Spleen (tissue), 7 donors: Measurements from ENCODE around the gene TMEM272.

Source experiments
- POLR2A ChIP-seq, 3 donors: fragments of 450-650 bp; IDR thresholded peaks; one replicate each; pipeline ENCODE4 v1.5.1; 2017; ENCODE audit warnings: antibody characterized with exemption in 3 of 3, mild to moderate bottlenecking in 1 of 3
- POLR2AphosphoS5 ChIP-seq, 3 donors: sonication (generic); formaldehyde crosslinking; IDR thresholded peaks; one replicate each; pipeline ENCODE4 v1.5.1; 2017; ENCODE audit warnings: antibody characterized with exemption in 3 of 3
- TF ChIP-seq, protein P1 (sequence below), 11 experiments: fragments of 200-600 bp in 7 of 11; fragments of 450-650 bp in 4 of 11; sonication (generic) in 4 of 11; IDR thresholded peaks in 8 of 11; conservative IDR thresholded peaks in 3 of 11; 1 replicate in 7 of 11; 2 replicates in 4 of 11; pipeline versions ENCODE4 v1.4.0 to v1.8.0; 2016 to 2021; ENCODE audit warnings: antibody characterized with exemption in 11 of 11, inconsistent platforms in 4 of 11, mild to moderate bottlenecking in 1 of 11
- donor health status: DM: no; HTN: no; CAD: no; lungs with moderate emphysema.
- donor health status: DM: no; HTN: no; CAD: no.
- donor health status: DM: no; HTN: no; CAD: no.

DNA sequence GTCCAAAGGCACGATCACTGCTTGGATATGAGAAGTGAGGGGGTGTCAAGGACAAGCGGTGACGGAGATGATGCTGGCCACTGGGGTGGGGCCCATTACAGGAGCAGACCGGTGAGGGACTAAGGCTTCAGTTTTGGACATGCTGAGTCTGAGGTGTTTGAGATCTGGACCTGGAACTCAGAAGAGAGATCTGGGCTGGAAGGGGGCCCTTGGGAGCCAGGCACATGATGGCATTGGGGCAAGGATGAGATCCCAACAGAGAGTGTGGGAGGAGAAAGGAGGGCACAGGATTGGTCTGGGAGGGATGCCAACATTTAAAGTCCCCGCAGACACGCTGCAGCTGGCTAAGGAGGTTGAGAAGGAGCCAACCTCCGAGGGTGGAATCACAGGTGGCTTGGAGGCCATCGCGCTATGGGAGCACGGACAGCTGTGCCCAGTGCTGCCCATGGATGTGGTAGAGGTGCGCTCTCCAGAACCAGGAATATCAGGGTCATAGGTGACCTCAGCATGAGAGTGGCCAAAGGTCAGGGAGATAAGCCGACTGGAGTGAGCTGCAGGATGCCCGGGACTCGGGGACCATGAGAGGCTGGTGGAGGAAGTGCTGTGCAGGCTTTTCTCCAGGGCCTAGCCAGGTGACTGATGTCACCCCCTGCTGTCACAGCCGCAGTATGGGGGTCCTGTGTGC is 62.8 kb downstream of the TMEM272 start:
- TF ChIP-seq, protein P1, sequence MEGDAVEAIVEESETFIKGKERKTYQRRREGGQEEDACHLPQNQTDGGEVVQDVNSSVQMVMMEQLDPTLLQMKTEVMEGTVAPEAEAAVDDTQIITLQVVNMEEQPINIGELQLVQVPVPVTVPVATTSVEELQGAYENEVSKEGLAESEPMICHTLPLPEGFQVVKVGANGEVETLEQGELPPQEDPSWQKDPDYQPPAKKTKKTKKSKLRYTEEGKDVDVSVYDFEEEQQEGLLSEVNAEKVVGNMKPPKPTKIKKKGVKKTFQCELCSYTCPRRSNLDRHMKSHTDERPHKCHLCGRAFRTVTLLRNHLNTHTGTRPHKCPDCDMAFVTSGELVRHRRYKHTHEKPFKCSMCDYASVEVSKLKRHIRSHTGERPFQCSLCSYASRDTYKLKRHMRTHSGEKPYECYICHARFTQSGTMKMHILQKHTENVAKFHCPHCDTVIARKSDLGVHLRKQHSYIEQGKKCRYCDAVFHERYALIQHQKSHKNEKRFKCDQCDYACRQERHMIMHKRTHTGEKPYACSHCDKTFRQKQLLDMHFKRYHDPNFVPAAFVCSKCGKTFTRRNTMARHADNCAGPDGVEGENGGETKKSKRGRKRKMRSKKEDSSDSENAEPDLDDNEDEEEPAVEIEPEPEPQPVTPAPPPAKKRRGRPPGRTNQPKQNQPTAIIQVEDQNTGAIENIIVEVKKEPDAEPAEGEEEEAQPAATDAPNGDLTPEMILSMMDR (IDR thresholded peaks at IDR 0.05 in 8 of 11, conservative IDR thresholded peaks at IDR 0.05 in 3 of 11) = no peak
- TF ChIP-seq POLR2A (IDR thresholded peaks at IDR 0.05) = no peak
- peak in 1 of 3 donors; percentile 5 for TF ChIP-seq POLR2AphosphoS5 (IDR thresholded peaks at IDR 0.05)
